ENCODE results near the gene ADSL. TPM values are rescaled to one million over a fixed set of nuclear protein-coding genes. Genes with fewer than 3 reads are reported as not detected.

Gene ADSL
- polyA plus RNA-seq, 1 of the 3 experiments (the other 2 are of a cell fraction), result 79.7 TPM

DNA sequence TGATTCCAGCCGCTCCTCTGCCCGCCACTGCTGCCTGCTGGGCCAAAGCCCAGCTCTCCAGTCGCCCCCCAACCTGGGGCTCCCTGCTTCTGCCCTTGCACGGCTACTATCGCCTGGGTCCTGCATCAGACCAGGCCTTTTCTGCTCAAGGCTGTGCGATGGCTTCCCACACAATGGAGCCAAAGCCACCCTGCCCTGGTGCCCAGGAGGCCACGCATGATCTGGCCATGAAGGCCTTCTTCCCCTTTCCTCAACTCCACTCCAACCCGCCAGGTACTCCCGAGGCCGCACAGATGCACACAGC is 69.9 kb downstream of the ADSL start:
- Histone ChIP-seq H3K4me2 (no peak overlapping the region), H3K36me3 (replicated peaks in 1 of 2; ENCODE audit: control insufficient read depth in 1 of 2, insufficient read depth in 2 of 2, low read length in 1 of 2) (peaks cover 0 to 29% of the 10 kb centered on the region in 2 experiments), H3K9me3 (no peaks in the 10 kb centered on the region), H3K27ac (ENCODE audit: low read depth in 2 of 2, low read length in 1 of 2) (no peak overlapping the region), H3K9me2 (no peaks in the 10 kb centered on the region), H3K4me1 (ENCODE audit: control insufficient read depth in 1 of 2, insufficient read depth in 2 of 2, low read depth in 1 of 2, low read length in 1 of 2) (peaks cover 0 to 18% of the 10 kb centered on the region in 2 experiments; a peak in 1 of 4 replicates), H3F3A (replicated peaks; ENCODE audit: insufficient read depth) (no peaks in the 10 kb centered on the region), H4K20me1 (ENCODE audit: insufficient read depth) (no peaks in the 10 kb centered on the region), H3K4me3 (ENCODE audit: low read depth in 2 of 2, low read length in 1 of 2) (no peak overlapping the region), H3K9ac (no peak overlapping the region), H2AFZ (ENCODE audit: low read depth) (no peak overlapping the region), H3K27me3 (ENCODE audit: insufficient read depth) (no peaks in the 10 kb centered on the region), H3K79me2 (ENCODE audit: insufficient read depth) (no peaks in the 10 kb centered on the region)
- ChIA-PET POLR2A (no interaction called here), CTCF (no interaction called here)
- no peak for DNase-seq
- no peak for TF ChIP-seq NFIC (IDR thresholded peaks at IDR 0.05; ENCODE audit: borderline replicate concordance)
- no peak for TF ChIP-seq RXRA (IDR thresholded peaks at IDR 0.05; ENCODE audit: borderline replicate concordance, low read depth)
- TF ChIP-seq, protein P1, sequence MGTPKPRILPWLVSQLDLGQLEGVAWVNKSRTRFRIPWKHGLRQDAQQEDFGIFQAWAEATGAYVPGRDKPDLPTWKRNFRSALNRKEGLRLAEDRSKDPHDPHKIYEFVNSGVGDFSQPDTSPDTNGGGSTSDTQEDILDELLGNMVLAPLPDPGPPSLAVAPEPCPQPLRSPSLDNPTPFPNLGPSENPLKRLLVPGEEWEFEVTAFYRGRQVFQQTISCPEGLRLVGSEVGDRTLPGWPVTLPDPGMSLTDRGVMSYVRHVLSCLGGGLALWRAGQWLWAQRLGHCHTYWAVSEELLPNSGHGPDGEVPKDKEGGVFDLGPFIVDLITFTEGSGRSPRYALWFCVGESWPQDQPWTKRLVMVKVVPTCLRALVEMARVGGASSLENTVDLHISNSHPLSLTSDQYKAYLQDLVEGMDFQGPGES (IDR thresholded peaks at IDR 0.05; ENCODE audit: low read depth, low read length), result no peak
- TF ChIP-seq, protein P2, sequence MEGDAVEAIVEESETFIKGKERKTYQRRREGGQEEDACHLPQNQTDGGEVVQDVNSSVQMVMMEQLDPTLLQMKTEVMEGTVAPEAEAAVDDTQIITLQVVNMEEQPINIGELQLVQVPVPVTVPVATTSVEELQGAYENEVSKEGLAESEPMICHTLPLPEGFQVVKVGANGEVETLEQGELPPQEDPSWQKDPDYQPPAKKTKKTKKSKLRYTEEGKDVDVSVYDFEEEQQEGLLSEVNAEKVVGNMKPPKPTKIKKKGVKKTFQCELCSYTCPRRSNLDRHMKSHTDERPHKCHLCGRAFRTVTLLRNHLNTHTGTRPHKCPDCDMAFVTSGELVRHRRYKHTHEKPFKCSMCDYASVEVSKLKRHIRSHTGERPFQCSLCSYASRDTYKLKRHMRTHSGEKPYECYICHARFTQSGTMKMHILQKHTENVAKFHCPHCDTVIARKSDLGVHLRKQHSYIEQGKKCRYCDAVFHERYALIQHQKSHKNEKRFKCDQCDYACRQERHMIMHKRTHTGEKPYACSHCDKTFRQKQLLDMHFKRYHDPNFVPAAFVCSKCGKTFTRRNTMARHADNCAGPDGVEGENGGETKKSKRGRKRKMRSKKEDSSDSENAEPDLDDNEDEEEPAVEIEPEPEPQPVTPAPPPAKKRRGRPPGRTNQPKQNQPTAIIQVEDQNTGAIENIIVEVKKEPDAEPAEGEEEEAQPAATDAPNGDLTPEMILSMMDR (IDR thresholded peaks at IDR 0.05), result no peak
- TF ChIP-seq POLR2AphosphoS5 (IDR thresholded peaks at IDR 0.05; ENCODE audit: low read depth, low read length), result no peak
- TF ChIP-seq TAF1 (IDR thresholded peaks at IDR 0.05; ENCODE audit: borderline replicate concordance, low read depth, low read length), result no peak
- TF ChIP-seq YY1 (IDR thresholded peaks at IDR 0.05; ENCODE audit: low read depth), result no peak
- no peak for TF ChIP-seq ELF1 (IDR thresholded peaks at IDR 0.05)
- TF ChIP-seq, protein P3, sequence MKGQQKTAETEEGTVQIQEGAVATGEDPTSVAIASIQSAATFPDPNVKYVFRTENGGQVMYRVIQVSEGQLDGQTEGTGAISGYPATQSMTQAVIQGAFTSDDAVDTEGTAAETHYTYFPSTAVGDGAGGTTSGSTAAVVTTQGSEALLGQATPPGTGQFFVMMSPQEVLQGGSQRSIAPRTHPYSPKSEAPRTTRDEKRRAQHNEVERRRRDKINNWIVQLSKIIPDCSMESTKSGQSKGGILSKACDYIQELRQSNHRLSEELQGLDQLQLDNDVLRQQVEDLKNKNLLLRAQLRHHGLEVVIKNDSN (IDR thresholded peaks at IDR 0.05; ENCODE audit: borderline replicate concordance, low read depth), result no peak
- TF ChIP-seq TEAD4 (IDR thresholded peaks at IDR 0.05; ENCODE audit: borderline replicate concordance, insufficient read depth), result no peak
- TF ChIP-seq GABPA (IDR thresholded peaks at IDR 0.05; ENCODE audit: low read depth), result no peak
- TF ChIP-seq, protein P4, sequence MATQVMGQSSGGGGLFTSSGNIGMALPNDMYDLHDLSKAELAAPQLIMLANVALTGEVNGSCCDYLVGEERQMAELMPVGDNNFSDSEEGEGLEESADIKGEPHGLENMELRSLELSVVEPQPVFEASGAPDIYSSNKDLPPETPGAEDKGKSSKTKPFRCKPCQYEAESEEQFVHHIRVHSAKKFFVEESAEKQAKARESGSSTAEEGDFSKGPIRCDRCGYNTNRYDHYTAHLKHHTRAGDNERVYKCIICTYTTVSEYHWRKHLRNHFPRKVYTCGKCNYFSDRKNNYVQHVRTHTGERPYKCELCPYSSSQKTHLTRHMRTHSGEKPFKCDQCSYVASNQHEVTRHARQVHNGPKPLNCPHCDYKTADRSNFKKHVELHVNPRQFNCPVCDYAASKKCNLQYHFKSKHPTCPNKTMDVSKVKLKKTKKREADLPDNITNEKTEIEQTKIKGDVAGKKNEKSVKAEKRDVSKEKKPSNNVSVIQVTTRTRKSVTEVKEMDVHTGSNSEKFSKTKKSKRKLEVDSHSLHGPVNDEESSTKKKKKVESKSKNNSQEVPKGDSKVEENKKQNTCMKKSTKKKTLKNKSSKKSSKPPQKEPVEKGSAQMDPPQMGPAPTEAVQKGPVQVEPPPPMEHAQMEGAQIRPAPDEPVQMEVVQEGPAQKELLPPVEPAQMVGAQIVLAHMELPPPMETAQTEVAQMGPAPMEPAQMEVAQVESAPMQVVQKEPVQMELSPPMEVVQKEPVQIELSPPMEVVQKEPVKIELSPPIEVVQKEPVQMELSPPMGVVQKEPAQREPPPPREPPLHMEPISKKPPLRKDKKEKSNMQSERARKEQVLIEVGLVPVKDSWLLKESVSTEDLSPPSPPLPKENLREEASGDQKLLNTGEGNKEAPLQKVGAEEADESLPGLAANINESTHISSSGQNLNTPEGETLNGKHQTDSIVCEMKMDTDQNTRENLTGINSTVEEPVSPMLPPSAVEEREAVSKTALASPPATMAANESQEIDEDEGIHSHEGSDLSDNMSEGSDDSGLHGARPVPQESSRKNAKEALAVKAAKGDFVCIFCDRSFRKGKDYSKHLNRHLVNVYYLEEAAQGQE (IDR thresholded peaks at IDR 0.05; ENCODE audit: low read depth, low read length), result no peak
- TF ChIP-seq FOXJ3 (CRISPR knock-in tag; IDR thresholded peaks at IDR 0.05), result no peak
- TF ChIP-seq RCOR1 (IDR thresholded peaks at IDR 0.05; ENCODE audit: low read length), result no peak
- TF ChIP-seq, protein P5, sequence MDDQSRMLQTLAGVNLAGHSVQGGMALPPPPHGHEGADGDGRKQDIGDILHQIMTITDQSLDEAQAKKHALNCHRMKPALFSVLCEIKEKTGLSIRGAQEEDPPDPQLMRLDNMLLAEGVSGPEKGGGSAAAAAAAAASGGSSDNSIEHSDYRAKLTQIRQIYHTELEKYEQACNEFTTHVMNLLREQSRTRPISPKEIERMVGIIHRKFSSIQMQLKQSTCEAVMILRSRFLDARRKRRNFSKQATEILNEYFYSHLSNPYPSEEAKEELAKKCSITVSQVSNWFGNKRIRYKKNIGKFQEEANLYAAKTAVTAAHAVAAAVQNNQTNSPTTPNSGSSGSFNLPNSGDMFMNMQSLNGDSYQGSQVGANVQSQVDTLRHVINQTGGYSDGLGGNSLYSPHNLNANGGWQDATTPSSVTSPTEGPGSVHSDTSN (IDR thresholded peaks at IDR 0.05), result no peak
- TF ChIP-seq, protein P6, sequence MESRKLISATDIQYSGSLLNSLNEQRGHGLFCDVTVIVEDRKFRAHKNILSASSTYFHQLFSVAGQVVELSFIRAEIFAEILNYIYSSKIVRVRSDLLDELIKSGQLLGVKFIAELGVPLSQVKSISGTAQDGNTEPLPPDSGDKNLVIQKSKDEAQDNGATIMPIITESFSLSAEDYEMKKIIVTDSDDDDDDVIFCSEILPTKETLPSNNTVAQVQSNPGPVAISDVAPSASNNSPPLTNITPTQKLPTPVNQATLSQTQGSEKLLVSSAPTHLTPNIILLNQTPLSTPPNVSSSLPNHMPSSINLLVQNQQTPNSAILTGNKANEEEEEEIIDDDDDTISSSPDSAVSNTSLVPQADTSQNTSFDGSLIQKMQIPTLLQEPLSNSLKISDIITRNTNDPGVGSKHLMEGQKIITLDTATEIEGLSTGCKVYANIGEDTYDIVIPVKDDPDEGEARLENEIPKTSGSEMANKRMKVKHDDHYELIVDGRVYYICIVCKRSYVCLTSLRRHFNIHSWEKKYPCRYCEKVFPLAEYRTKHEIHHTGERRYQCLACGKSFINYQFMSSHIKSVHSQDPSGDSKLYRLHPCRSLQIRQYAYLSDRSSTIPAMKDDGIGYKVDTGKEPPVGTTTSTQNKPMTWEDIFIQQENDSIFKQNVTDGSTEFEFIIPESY (IDR thresholded peaks at IDR 0.05; ENCODE audit: borderline replicate concordance, low read depth), result no peak
- TF ChIP-seq, protein P7, sequence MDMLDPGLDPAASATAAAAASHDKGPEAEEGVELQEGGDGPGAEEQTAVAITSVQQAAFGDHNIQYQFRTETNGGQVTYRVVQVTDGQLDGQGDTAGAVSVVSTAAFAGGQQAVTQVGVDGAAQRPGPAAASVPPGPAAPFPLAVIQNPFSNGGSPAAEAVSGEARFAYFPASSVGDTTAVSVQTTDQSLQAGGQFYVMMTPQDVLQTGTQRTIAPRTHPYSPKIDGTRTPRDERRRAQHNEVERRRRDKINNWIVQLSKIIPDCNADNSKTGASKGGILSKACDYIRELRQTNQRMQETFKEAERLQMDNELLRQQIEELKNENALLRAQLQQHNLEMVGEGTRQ (IDR thresholded peaks at IDR 0.05; ENCODE audit: borderline replicate concordance, low read depth, low read length), result no peak
- no peak for TF ChIP-seq NRF1 (IDR thresholded peaks at IDR 0.05; ENCODE audit: low read depth, low read length)
- TF ChIP-seq SIN3A (IDR thresholded peaks at IDR 0.05; ENCODE audit: borderline replicate concordance, low read depth, low read length), result no peak
- 100% methylated on average over 4 of the region's 10 CpGs for WGBS (ENCODE audit: low lambda C conversion rate)

All from SK-N-SH (cell line).